Measurements from ENCODE around the gene SULT2A1.
"Not testable (repeated sequence)": the region's sequence is repeated elsewhere in the genome, so short reads cannot be mapped to it uniquely, and the experiment has no call there.

SULT2A1 gene, protein sequence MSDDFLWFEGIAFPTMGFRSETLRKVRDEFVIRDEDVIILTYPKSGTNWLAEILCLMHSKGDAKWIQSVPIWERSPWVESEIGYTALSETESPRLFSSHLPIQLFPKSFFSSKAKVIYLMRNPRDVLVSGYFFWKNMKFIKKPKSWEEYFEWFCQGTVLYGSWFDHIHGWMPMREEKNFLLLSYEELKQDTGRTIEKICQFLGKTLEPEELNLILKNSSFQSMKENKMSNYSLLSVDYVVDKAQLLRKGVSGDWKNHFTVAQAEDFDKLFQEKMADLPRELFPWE

DNA sequence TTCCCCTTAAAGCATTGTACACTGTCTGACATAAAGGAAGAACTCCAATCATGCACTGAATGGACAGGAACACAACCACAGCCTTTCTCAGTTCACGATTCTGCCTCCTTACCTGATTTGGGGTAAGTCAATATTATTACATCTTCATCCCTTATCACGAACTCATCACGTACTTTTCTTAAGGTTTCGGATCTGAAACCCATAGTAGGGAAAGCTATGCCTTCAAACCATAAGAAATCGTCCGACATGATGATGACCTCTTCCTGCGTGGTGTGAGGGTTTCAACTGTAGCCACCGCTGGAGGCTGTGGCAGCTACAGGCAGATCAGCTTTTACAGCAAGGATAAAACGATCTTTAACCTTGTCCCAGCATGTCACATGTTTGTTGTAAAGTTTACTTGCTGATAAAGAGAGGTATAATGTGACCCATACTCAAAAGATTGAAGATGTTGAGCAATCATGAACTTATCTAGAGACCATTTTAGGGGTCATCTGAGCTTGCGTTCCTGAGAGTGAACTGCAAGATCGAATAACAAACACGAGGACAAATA, at the start of gene SULT2A1:
Gene SULT2A1 (minus strand): TSS at position 306 of the 550 bp plus-strand sequence. CDS start 58 bp downstream, at position 248.
- H3K9me3 Mint-ChIP-seq = no peaks in the 10 kb centered on the region
- no peaks in the 10 kb centered on the region for H3K36me3 Mint-ChIP-seq (ENCODE audit: low read depth)
- H3K27me3 Mint-ChIP-seq = peaks cover 32% of the 10 kb centered on the region
- H3K4me1 Mint-ChIP-seq (ENCODE audit: low read depth) = no peaks in the 10 kb centered on the region
- H3K4me3 Mint-ChIP-seq = no peak within 1 kb of the TSS
- H3K27ac Mint-ChIP-seq = no peak within 1 kb of the TSS
- no peak for DNase-seq

DNA sequence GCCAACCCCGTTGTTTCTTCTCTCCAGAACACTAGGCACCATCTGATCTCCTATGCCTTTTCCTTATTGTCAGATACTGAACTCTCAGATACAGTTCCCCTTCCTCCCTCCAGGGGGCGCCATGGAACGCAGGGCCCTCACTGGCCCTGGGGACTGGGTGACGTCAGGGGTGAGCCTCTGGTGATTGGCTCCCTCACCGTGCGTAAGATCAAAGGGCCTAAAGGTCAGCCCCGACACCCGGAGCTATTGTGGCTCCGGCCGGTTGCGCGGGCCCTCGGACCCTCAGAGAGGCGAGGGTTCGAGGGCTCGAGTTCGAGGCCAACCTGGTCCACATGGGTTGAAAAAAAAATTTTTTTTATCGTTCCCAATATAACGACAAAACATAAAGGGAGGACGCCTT, 42.5 kb upstream of the SULT2A1 start:
- peak; percentile 20 for DNase-seq
- H3K4me1 Mint-ChIP-seq (ENCODE audit: low read depth); H3K4me3 Mint-ChIP-seq; H3K27ac Mint-ChIP-seq; H3K36me3 Mint-ChIP-seq (ENCODE audit: low read depth); H3K27me3 Mint-ChIP-seq; H3K9me3 Mint-ChIP-seq: not testable (repeated sequence)

DNA sequence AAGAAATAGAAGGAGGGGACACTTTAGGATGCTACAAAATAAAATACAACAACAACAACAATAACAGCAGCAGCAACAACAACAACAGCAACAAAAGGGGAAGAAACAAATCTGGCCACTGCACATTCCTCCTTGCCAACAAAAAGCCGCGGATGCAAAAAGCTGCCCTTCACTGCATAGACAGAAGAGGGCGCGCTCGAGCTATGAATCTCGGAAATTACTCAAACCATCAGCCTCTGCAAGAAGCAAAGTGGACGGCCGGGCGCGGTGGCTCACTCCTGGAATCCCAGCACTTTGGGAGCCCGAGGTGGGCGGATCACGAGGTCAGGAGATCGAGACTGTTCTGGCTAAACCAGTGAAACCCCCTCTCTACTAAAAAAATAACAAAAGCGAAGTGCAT, 34.0 kb upstream of the SULT2A1 start:
- H3K4me1 Mint-ChIP-seq (ENCODE audit: low read depth); H3K27me3 Mint-ChIP-seq; H3K27ac Mint-ChIP-seq; H3K4me3 Mint-ChIP-seq; H3K36me3 Mint-ChIP-seq (ENCODE audit: low read depth); H3K9me3 Mint-ChIP-seq; DNase-seq: not testable (repeated sequence)

DNA sequence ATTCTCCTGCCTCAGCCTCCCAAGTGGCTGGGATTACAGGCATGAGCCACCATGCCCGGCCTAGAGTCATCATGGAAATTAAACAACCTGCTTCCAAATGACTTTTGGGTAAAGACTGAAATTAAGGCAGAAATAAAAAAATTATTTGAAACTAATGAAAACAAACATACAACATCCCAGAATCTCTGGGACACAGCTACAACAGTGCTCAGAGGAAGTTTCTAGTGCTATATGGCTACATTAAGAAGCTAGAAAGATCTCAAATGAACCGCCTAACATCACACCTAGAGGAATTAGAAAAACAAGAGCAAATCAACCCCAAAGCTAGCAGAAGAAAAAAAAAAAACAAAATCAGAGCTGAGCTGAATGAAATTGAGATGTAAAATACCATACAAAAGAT, 24.1 kb upstream of the SULT2A1 start:
- H3K27me3 Mint-ChIP-seq = not testable (repeated sequence)

DNA sequence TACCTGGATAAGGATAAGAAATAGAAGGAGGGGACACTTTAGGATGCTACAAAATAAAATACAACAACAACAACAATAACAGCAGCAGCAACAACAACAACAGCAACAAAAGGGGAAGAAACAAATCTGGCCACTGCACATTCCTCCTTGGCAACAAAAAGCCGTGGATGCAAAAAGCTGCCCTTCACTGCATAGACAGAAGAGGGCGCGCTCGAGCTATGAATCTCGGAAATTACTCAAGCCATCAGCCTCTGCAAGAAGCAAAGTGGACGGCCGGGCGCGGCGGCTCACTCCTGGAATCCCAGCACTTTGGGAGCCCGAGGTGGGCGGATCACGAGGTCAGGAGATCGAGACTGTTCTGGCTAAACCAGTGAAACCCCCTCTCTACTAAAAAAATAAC, 23.2 kb upstream of the SULT2A1 start:
- H3K27ac Mint-ChIP-seq; H3K27me3 Mint-ChIP-seq; H3K4me1 Mint-ChIP-seq (ENCODE audit: low read depth); H3K36me3 Mint-ChIP-seq (ENCODE audit: low read depth); H3K4me3 Mint-ChIP-seq; H3K9me3 Mint-ChIP-seq: not testable (repeated sequence)
- peak; percentile 75 for DNase-seq

More for the DNA sequence above, 24.1 kb upstream of the SULT2A1 start:
- H3K4me3 Mint-ChIP-seq; DNase-seq; H3K9me3 Mint-ChIP-seq; H3K4me1 Mint-ChIP-seq (ENCODE audit: low read depth); H3K36me3 Mint-ChIP-seq (ENCODE audit: low read depth); H3K27ac Mint-ChIP-seq: not testable (repeated sequence)

DNA sequence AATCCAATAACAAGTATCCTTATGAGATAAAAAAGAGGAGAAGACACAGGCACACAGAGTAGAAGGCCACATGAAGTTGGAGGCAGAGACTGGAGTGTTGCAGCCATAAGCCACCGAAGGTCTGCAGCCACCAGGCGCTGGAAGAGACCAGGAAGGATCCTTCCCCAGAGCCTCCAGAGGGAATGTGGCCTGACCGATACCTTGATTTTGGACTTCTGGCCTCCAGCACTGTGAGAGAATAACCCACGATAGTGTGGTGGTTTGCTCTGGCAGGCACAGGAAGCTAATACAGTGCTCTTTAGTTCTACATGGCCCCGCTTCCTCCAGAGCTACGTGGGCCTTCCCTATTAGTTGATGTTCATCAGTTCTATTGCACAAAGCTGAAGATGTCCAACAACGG, 15.3 kb upstream of the SULT2A1 start:
- H3K27me3 Mint-ChIP-seq = peaks cover 24% of the 10 kb centered on the region
- no peak overlapping the region for H3K4me3 Mint-ChIP-seq
- DNase-seq = no peak
- H3K4me1 Mint-ChIP-seq (ENCODE audit: low read depth) = no peaks in the 10 kb centered on the region
- no peak overlapping the region for H3K27ac Mint-ChIP-seq
- H3K36me3 Mint-ChIP-seq (ENCODE audit: low read depth) = no peaks in the 10 kb centered on the region
- H3K9me3 Mint-ChIP-seq = no peaks in the 10 kb centered on the region

DNA sequence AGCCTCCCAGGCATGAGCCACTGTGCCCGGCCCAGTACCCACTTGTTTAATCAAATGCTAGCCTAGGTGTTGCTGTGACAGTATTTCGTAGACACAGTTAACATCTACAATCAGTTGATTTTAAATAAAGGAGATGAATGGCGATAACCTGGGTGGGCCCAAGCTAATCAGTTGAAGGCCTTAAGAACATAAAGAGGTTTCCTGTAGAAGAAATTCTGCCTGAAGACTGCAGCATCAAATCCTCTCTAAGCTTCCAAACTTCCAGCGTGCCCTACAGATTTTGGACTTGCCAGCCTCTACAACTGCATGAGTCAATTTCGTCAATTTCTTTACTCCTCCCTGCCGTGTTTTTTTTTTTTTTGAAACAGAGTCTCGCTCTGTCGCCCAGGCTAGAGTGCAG, 13.2 kb upstream of the SULT2A1 start:
- peaks cover 24% of the 10 kb centered on the region for H3K27me3 Mint-ChIP-seq
- H3K4me1 Mint-ChIP-seq (ENCODE audit: low read depth) = no peaks in the 10 kb centered on the region
- no peaks in the 10 kb centered on the region for H3K36me3 Mint-ChIP-seq (ENCODE audit: low read depth)
- H3K27ac Mint-ChIP-seq = no peak overlapping the region
- H3K9me3 Mint-ChIP-seq = peaks cover 6% of the 10 kb centered on the region
- H3K4me3 Mint-ChIP-seq = no peak overlapping the region
- DNase-seq = no peak

DNA sequence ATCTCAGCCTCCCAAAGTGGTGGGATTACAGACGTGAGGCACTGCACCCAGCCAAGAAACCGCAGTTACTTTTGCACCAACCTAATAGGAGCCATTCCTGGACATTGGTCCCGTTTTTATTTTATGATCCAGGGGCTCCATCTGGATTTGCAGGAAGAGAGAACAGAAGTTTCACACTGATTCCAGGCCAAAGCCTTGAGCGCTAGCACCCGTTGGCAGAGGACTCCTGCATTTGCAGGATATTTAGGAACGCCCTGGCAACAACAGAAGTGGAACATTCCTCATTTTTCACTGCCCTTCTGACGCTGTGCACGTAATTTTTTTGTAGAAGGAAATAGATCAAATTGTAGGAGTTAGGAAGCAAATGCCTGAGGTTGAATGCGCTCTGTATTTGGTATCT, 11.7 kb upstream of the SULT2A1 start:
- Mint-ChIP-seq H3K4me3 (no peak overlapping the region), H3K36me3 (ENCODE audit: low read depth) (no peaks in the 10 kb centered on the region), H3K27ac (no peak overlapping the region), H3K27me3 (peaks cover 20% of the 10 kb centered on the region), H3K9me3 (peaks cover 7% of the 10 kb centered on the region), H3K4me1 (ENCODE audit: low read depth) (no peaks in the 10 kb centered on the region)
- no peak for DNase-seq

DNA sequence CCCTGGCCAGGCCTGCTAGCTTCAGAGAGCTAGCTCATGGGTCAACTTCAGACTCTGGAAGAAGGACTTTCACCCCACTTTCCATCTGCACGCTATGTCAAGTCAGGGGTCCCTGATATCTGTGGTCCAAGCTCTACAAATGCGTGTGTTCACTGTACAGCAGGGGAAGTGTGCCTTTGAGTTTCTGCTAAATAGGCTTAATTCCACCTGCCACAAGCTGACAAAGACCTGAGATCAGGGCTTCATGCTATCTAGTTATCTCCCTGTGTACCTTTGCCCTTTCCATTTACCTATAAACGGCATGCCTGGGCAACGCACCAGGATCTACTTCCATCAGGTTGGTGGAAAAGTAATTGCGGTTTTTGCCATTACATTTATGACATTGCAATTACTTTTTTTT, 10.7 kb upstream of the SULT2A1 start:
- no peak overlapping the region for H3K27ac Mint-ChIP-seq
- peaks cover 8% of the 10 kb centered on the region for H3K9me3 Mint-ChIP-seq
- no peaks in the 10 kb centered on the region for H3K36me3 Mint-ChIP-seq (ENCODE audit: low read depth)
- DNase-seq = no peak
- H3K4me3 Mint-ChIP-seq = no peak overlapping the region
- no peaks in the 10 kb centered on the region for H3K4me1 Mint-ChIP-seq (ENCODE audit: low read depth)
- H3K27me3 Mint-ChIP-seq = peaks cover 15% of the 10 kb centered on the region

DNA sequence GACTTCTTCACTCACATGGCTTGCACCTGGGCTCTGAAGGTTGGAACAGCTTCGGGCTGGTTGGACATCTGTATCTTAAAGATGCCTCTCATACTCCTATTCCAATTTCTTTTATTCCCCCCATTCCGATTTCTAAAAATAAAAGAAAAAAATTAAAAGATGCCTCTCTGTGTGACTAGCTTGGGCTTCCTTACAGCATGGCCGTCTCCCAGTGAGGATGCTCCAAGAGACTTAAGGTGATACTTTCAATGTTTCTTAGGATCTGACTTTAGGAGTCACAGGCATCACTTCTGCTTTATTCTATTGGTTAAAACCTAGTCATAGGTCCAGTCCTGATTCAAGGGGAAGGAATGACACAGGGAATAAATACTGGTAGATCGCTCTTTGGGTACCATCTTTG, 9.9 kb upstream of the SULT2A1 start:
- no peak overlapping the region for H3K4me3 Mint-ChIP-seq
- no peaks in the 10 kb centered on the region for H3K4me1 Mint-ChIP-seq (ENCODE audit: low read depth)
- DNase-seq = no peak
- peaks cover 8% of the 10 kb centered on the region for H3K9me3 Mint-ChIP-seq
- H3K36me3 Mint-ChIP-seq (ENCODE audit: low read depth) = no peaks in the 10 kb centered on the region
- H3K27ac Mint-ChIP-seq = no peak overlapping the region
- peaks cover 12% of the 10 kb centered on the region for H3K27me3 Mint-ChIP-seq

DNA sequence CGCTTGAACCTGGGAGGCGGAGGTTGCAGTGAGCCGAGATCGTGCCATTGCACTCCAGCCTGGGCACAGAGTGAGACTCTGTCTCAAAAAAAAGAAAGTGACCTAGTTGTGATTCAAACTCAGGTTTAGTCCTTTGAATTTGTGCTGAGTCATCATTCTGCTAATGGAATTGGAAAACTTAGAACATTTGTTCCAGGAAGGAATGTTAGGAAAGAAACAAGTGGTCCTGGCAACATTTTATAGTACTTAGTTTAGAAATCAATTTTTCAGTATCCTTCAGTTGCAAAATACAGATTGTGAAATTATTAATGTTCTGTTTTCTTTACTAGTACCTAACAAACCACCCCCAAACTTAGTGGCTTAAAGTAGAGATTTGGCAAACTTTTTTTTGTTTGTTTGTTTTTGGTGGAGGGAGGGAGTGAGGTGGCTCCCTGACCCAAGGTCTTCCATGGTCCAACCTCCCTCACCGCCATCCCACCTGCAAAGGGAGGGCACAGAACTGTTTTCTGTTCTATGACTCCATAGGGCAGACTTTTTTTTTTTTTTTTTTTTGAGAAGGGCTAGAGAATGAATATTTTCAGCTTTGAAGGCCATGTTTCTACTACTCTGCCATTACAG, 9.2 kb upstream of the SULT2A1 start:
- no peaks in the 10 kb centered on the region for H3K36me3 Mint-ChIP-seq (ENCODE audit: low read depth)

DNA sequence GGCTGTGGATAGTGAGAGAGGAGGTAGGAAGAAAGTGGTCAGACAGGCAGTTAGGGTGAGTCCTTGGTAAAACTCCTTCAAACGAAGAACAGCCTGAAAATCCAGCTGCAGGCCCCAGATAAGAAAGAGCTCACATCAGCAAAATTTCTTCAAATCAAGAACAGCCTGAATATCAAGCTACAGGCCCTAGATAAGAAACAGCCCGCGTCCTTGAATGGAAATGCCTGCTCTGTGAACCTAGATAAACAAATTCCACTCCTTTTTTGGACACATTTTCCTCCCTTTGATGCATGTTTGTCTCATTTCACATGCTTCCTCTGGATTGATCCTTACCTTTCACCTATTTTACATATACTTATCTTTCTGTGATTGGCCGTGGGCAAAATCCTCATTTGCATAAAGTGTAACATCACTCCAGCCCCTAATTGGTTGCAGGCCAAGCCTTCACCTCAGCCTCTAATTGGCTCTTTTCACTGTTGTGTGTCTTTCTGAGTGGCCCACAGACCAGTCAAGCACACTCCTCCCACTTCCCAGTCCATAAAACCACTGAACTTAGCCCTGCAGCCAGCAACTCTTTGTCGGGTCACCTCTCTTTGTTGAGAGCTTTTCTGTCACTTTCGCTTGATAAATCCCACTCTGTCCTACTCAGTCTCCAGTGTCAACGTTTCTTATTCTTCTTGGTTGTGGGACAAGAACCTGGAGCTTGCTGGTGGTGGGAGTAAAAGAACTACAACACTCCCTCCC, 6.0 kb upstream of the SULT2A1 start:
- H3K9me3 Mint-ChIP-seq = peaks cover 8% of the 10 kb centered on the region
- no peaks in the 10 kb centered on the region for H3K36me3 Mint-ChIP-seq (ENCODE audit: low read depth)
- no peaks in the 10 kb centered on the region for H3K4me1 Mint-ChIP-seq (ENCODE audit: low read depth)
- peaks cover 5% of the 10 kb centered on the region for H3K27me3 Mint-ChIP-seq
- H3K27ac Mint-ChIP-seq = no peak overlapping the region
- H3K4me3 Mint-ChIP-seq = no peak overlapping the region
- DNase-seq = no peak

More for the DNA sequence above, 9.2 kb upstream of the SULT2A1 start:
- Mint-ChIP-seq H3K27ac (no peak overlapping the region), H3K4me1 (ENCODE audit: low read depth) (no peaks in the 10 kb centered on the region), H3K27me3 (peaks cover 8% of the 10 kb centered on the region), H3K9me3 (peaks cover 8% of the 10 kb centered on the region), H3K4me3 (no peak overlapping the region)
- no peak for DNase-seq

DNA sequence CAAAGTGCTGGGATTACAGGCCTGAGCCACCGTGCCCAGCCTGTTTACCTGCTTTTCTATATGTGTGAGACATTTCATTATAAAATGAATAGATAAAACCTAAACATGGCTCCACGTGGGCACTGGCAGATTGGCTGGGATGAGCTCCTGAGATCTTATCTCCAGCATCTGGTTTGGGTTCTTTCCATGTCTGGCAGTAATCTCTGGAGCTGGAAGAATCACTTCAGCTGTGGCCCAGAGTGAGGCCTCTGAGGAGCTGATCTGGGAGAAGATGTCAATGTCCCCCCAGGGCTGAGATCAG, 5.5 kb upstream of the SULT2A1 start:
- no peak overlapping the region for H3K27ac Mint-ChIP-seq
- no peaks in the 10 kb centered on the region for H3K36me3 Mint-ChIP-seq (ENCODE audit: low read depth)
- DNase-seq = no peak
- peaks cover 10% of the 10 kb centered on the region for H3K27me3 Mint-ChIP-seq
- no peak overlapping the region for H3K4me3 Mint-ChIP-seq
- H3K4me1 Mint-ChIP-seq (ENCODE audit: low read depth) = no peaks in the 10 kb centered on the region
- peaks cover 8% of the 10 kb centered on the region for H3K9me3 Mint-ChIP-seq

DNA sequence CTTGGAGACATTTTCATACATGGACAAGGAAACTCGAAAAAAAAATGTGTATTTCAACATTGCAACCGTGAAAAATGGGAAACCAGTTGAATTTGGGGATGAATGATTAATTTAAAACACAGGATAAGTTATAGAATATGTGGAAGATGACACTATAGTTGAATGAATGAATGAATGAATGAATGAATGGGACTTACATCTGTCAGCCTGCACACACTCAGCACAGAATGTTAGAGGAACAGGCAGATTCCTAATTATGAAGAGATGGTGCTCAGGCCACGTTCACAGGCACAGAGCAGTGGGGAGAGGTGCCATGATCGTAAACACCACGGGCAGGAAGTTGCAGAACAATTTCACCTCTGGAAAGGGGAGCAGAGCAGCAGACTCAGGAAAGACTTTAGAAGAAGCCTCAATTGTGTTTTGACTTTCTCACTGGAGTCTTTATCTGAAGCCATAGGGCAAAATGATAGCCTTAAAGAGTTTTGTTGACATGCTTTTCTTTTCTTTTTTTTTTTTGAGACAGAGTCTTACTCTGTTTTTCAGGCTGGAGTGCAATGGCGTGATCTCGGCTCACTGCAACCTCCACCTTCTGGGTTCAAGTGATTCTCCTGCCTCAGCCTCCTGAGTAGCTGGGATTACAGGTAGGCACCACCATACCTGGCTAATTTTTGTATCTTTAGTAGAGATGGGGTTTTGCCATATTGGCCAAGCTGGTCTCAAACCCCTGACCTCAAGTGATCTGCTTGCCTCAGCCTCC, 4.9 kb upstream of the SULT2A1 start:
- no peak for DNase-seq
- no peak overlapping the region for H3K27ac Mint-ChIP-seq
- H3K4me3 Mint-ChIP-seq = no peak overlapping the region
- no peaks in the 10 kb centered on the region for H3K36me3 Mint-ChIP-seq (ENCODE audit: low read depth)
- peaks cover 13% of the 10 kb centered on the region for H3K27me3 Mint-ChIP-seq
- no peaks in the 10 kb centered on the region for H3K4me1 Mint-ChIP-seq (ENCODE audit: low read depth)
- peaks cover 5% of the 10 kb centered on the region for H3K9me3 Mint-ChIP-seq
